ENCODE results near the gene CEMIP. TPM values are rescaled to one million over a fixed set of nuclear protein-coding genes. Genes with fewer than 3 reads are reported as not detected.

The CEMIP gene
- total and polyA plus RNA-seq, 12 donors, result 0.01 to 1.9 (median 0.23) TPM; not detected in 1

GRCh38 chr15:80732818-80733217 is 46.4 kb upstream of the CEMIP start:
- peaks cover 0 to 25% (median 3%) of the 10 kb centered on the region in 9 donors for H3K4me1 ChIP-seq
- H3K36me3 ChIP-seq, result no peaks in the 10 kb centered on the region
- DNase-seq (no peak), ATAC-seq (peak in 1 of 8 donors; percentile 47)
- peak overlapping the region in 1 of 10 donors; percentile 17 for H3K27ac ChIP-seq
- no peak overlapping the region for H3K4me3 ChIP-seq
- no peaks in the 10 kb centered on the region for H3K27me3 ChIP-seq
- TF ChIP-seq CTCF (IDR thresholded peaks at IDR 0.05), result no peak
- 89 to 92% methylated on average over 5 of the region's 5 CpGs for WGBS, 2 donors
- H3K9me3 ChIP-seq, result no peaks in the 10 kb centered on the region
- intact Hi-C loops (cut with DNase I), result no loop called here

DNA sequence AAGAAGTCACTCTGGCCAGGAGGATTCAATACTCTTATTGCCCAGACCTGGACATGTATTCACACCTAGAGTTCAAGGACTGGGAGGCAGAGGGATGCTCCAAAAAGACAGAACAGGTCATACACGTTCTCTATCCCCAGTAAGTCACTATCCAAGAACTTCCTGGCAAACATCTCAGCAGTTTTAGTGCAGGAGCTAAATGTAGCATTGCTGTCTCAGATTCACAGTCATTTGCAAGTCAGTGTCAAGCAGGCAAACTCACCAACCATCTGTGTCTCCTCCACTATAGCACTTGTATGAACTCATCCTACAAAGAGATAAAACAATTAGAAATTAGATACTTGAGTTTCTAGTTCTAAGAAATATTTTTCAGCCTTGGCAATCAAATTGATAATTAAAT is 45.7 kb upstream of the CEMIP start:
- DNase-seq, result no peak
- Histone ChIP-seq H3K4me1 (peaks cover 0 to 23% (median 3%) of the 10 kb centered on the region in 9 donors), H3K27ac (no peak overlapping the region), H3K36me3 (no peaks in the 10 kb centered on the region), H3K27me3 (no peaks in the 10 kb centered on the region), H3K9me3 (no peaks in the 10 kb centered on the region), H3K4me3 (no peak overlapping the region)
- TF ChIP-seq CTCF (IDR thresholded peaks at IDR 0.05), result no peak
- WGBS, 2 donors, result 41 to 64% methylated on average over 1 of the region's 1 CpG
- intact Hi-C loops (cut with DNase I), result no loop called here
- no peak for ATAC-seq

DNA sequence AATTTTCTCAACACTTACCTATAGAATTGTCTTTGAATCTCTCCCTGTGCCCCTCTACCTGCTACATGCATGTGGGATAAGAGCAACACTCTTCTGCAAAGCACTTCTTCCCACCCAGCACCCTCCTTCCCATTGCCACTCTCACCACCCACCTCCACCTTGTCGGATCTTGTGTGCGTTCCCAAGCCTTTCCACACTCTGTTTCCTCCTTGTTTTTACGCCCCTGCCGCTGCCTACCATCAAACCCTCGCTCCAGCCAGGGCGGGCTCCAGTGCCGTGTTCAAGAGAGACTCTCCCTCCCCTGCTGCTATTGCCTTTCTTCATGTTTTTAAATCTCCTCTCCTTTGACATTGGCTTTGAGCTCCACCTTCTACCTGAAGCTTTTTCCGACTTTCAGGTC is 43.8 kb upstream of the CEMIP start:
- intact Hi-C loops (cut with DNase I), result no loop called here
- no peak for ATAC-seq
- H3K27ac ChIP-seq, result no peak overlapping the region
- peaks cover 0 to 7% (median 0%) of the 10 kb centered on the region in 11 donors for H3K9me3 ChIP-seq
- WGBS, 2 donors, result 97 to 98% methylated on average over 8 of the region's 8 CpGs
- DNase-seq, result no peak
- no peaks in the 10 kb centered on the region for H3K36me3 ChIP-seq
- H3K4me1 ChIP-seq, result peaks cover 0 to 23% (median 3%) of the 10 kb centered on the region in 9 donors
- no peak for TF ChIP-seq CTCF (IDR thresholded peaks at IDR 0.05)
- no peaks in the 10 kb centered on the region for H3K27me3 ChIP-seq
- H3K4me3 ChIP-seq, result no peak overlapping the region

GRCh38 chr15:80736560-80736959 is 42.6 kb upstream of the CEMIP start:
- no peak for ATAC-seq
- WGBS, 2 donors, result 56 to 57% methylated on average over 4 of the region's 4 CpGs
- TF ChIP-seq CTCF (IDR thresholded peaks at IDR 0.05), result no peak

More at GRCh38 chr15:80736560-80736959, 42.6 kb upstream of the CEMIP start:
- no peaks in the 10 kb centered on the region for H3K36me3 ChIP-seq
- no peak for DNase-seq
- H3K4me3 ChIP-seq, result no peak overlapping the region
- H3K4me1 ChIP-seq, result peaks cover 0 to 23% (median 0%) of the 10 kb centered on the region in 9 donors
- intact Hi-C loops (cut with DNase I), result no loop called here
- no peaks in the 10 kb centered on the region for H3K27me3 ChIP-seq
- no peak overlapping the region for H3K27ac ChIP-seq
- peaks cover 0 to 7% (median 0%) of the 10 kb centered on the region in 11 donors for H3K9me3 ChIP-seq

Measured in heart right ventricle (tissue), 16 donors.